Measurements from ENCODE around the gene TTC28.
"Not testable (repeated sequence)": the region's sequence is repeated elsewhere in the genome, so short reads cannot be mapped to it uniquely, and the experiment has no call there.

TTC28 gene

DNA sequence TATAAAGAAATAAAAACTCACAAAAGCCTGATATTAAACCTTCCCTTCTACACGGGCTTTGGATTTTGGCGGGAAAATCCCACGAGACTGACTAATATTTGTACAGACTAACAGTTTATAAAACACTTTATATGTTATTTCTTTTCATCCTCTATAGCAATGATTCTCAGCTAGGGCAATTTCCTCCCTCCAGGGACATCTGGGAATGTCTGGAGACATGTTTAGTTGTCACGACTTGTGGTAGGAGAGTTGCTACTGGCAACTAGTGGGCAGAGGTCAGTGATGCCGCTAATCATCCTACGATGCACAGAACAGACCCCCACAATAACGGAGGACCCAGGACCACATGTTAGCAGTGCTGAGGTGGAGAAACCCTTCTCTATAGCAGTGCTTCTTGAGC, 455.8 kb downstream of the TTC28 start:
- DNase-seq (ENCODE audit: low read depth): no peak

DNA sequence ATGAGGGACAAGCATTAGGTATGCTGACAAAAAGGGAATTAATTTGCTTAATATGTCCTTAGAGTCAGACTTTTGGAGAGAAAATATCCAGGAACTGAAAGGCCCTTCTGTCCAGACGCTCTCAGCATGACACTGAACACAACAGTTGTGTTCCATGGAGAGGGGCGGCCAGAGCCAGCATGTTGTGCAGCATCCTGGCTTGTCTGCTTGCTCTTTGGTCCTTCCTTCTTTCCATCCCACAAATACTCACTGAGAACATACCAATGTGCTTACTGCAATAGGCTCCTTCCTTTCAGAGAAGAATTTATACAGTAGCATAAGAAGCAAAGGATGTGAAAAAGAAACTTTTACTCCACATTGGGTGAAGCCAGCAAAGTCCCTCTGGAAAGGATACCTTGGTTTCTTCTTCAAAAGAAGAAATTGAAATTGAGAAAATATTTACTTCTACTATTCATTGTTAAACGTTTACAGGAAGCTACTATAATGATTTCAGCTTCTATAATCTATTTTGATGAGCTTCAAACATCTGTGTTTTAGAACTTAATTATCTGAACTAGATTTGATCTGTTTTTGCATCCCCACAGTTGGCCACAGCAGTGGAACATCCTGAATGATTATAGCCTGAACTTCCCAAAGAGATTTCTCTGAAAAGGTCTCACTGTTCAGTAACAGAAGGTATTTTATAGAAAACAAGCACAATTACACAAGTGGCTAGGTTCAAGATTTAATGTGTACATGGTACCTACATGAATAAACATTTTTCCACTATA, 456.5 kb downstream of the TTC28 start:
- DNase-seq (ENCODE audit: low read depth): no peak

DNA sequence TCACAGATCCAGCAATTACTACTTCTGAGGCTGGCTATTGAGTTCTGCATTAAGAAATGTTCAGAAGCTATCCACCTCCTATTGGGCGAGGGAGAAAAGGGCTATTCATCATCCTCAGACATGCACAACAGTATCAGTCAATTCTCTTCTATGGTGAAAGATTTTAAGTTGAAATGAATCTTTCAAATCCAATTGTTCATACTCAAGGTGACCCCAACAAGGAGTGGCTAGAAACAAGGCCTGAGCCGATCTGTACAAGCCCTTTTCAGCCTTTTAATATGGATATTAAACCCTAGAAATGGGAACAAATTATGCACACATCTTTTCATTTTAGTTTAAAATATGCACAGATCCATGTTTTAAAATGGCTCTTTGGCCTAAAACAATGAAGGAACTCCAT, 457.1 kb downstream of the TTC28 start:
- DNase-seq (ENCODE audit: low read depth): no peak

DNA sequence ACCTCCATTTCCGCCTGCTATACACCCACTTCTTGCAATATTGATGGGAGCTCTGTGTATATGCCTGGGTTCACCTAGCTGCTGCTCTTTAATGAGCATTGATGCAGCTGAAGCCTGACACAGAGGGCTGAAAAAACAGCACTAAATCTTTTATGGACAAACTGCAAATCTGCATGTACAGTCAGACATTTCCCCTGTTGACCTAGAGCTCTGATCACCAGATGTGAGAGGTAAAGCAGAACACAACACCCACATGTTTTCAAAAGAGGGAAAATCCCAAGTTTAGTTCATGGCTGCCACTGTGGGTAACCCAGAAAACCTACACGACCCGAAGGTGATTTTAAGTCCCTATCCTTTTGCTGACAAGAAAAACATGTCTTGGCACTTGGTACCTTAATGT, 457.6 kb downstream of the TTC28 start:
- DNase-seq (ENCODE audit: low read depth): no peak

DNA sequence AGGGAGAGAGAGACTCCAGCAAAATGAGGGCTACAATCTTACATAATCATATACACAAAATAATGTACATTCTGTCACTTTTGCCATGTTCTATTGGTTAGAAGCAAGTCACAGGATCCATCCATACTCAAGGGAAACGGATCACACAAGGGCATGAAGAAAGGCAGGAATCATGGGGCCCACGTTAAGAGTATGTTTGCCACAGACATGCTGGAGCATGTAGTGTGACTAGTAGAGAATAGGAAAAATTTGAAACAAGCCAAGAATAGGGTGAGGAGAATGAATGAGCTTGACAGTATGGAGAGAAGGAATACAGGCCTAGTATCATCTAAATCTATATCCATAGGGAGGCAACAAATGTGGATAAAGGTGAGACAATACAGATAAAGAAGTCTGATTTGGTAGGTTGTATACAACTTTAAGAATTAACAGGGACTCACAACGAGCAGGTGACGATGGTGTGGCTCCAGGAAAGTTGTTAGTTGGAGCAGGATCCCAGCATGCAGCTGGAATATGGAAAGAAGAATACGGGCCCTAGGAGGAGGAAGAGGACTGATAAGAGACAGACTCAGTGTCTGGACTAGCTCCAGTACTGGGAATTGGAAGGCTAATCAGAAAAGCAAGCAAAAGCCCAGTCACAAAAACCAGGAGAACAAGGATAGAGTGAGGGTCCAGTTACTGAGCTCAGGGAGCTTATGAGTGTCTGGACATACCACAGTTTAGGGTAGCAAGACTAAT, 458.8 kb downstream of the TTC28 start:
- DNase-seq (ENCODE audit: low read depth): no peak

DNA sequence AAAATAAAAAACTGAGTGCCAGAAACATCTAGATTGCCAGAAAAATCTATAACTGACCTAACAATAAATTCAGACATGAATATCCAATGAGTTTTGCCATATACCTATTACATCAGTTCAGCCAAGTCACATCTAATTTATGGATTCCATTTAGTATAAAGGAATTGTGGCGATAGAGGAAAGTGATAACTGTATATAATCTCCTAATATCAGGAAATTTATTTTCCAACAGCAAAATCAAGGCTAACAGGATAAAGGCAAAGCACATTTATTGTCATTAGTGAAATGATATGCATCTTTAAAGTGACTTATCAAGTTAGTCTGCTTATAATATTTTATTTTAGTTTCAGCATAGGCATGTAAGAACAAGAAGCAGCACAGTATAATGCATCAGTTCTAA, 462.4 kb downstream of the TTC28 start:
- no peak for DNase-seq (ENCODE audit: low read depth)

DNA sequence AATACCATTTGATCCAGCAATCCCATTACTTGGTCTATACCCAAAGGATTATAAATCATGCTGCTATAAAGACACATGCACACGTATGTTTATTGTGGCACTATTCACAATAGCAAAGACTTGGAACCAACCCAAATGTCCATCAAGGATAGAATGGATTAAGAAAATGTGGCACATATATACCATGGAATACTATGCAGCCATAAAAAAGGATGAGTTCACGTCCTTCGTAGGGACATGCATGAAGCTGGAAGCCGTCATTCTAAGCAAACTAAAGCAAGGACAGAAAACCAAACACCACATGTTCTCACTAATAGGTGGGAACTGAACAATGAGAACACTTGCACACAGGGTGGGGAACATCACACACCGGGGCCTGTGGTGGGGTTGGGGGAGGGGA, 464.9 kb downstream of the TTC28 start:
- not testable (repeated sequence) for DNase-seq (ENCODE audit: low read depth)

DNA sequence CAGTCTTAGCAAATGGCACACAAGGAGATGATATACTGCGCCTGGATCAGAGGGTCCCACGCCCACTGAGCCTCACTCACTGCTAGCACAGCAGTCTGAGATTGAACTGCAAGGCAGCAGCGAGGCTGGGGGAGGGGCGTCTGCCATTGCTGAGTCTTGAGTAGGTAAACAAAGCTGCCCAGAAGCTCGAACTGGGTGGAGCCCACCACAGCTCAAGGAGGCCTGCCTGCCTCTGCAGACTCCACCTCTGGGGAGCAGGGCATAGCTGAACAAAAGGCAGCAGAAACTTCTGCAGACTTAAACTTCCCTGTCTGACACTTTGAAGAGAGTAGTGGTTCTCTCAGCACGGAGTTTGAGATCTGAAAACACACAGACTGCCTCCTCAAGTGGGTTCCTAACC, 470.2 kb downstream of the TTC28 start:
- DNase-seq (ENCODE audit: low read depth): not testable (repeated sequence)

DNA sequence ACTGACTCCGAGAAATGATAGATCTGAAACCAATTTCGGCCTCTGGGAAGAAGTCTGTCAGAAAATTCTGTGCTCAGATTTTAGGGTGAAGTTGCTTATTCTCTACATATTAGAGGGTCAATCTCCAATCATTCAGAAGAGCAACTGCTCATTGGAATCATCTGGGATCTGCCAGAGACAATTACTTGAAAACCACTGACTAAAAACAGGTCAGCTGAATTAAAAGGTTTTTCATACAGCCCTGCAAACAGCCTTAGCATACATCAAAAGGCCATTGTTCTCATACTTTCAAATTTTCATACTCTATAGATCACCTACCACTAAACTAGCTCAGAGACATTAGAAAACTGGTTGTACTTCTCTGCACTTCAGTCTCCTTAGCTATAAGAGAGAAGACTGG, 470.9 kb downstream of the TTC28 start:
- no peak for DNase-seq (ENCODE audit: low read depth)

DNA sequence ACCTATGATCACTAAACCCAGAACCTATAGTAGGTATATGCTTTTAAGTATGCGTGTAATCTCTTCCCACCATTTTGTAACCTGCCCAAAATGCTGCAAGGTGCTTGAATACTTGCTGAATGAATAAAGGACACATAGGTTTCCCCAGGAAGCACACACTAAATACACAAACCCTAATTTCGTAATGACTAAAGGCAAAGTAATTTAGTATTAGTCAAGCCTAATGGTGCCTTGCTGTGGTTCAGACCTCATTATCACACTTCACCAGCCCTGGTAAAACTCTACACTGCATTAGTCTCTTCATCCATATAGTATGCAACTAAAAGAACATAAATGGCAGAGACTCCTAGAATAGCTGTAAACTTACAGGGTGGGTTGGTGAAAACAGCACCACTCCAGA, 471.6 kb downstream of the TTC28 start:
- DNase-seq (ENCODE audit: low read depth): no peak

DNA sequence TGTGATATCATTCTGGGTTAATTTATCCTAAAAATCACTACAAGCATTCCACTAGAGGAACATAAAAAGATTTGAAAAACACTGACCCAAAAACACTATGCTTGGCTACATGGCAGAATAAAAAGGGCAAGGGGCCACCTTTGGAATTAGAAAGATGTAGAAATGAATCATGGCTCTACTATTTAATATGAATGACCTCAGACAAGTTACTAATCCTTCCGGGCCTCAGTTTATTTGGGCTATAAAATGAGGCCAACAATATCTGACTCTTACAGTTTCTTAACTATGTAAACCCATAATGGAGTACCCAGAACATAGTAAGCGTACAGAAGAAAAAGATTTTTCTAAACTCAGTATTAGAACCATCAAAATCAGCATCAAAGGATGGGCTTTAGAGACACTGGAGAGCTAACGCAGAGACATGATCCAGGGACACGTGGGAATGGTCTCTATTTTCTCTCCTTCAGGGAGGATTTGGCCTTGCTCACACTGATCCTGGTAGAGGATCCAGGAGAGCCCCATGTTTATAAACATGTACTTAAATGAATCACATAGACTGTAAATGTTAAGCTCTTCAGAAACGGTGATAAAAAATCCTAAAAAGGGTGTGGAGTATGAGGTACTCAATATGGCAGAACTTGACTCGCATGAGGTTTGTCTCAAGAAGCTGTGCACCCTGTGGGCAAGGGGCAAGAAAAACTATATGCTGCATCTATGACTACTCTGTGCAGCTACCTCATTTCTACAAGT, 472.2 kb downstream of the TTC28 start:
- DNase-seq (ENCODE audit: low read depth): no peak

DNA sequence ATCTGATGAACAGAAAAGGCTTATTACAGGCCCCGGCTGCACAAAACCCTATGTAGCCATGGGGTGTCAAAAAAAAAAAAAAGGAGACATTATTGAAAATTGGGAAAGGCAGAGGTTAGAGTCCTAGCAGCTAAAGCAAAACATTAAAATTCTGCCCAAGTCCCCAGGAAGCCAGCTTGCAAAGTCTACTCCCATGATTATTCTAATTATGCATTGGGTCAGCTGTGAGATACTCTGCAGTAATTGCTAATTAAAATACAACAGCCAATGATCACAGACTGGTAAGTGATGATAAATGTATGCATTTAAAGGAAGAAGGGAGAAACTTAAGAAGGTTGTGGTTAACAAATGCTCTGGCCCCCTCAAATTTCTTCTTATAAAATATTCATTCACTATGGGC, 473.7 kb downstream of the TTC28 start:
- DNase-seq (ENCODE audit: low read depth): no peak

DNA sequence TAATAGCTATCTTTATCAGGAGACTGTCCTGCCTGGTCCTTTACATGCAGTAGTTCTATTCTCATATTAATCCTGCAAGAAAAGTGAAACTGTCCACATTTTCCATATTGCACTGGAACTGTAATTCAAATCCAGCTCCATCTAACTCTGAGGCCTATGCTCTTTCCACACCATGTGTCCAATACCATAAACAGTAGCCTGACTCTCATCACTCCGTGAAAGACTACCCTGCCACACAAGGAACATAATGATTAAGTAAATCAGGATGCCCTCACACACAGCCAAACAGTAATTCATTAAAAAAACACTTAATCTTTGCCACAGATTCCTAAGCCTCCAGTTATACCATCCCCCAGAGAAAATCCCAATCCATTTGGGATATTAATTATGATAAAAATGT, 475.3 kb downstream of the TTC28 start:
- DNase-seq (ENCODE audit: low read depth): no peak

DNA sequence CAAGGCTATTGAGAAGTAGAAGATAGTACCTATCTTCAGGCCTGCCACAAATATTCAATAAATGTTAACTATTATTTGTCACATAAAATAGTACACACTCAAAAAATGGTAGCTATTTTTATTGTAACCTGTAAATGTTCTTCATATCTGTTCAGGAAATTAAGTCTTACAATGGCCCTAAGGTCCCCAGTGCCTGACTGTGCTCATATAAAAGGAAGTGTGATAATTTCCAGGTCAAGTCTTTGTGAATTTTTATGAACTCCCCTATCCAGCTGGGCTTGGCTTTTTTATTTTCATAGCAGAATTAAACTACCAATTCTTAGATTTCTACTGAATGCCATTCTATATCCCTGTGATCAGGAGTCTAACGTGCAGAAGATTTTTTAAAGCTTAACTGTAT, 476.4 kb downstream of the TTC28 start:
- no peak for DNase-seq (ENCODE audit: low read depth)

DNA sequence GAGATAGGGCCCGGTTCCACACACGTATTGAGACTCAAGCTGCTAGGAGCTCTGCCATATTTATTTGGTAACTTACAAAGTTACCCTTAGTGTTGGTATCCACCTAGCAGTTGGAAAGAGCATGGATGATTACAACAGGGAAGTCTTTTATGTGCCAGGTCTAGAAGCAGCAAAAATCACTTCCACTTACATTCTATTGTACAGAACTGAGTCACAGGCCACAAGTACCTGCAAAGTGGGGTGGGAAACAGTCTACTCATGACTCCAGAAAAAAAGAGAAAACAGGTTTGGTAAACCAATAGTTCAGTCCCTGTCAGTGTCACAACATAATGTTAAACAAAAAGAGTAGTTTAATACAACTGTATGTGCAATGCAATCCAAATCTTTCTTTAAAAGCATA, 480.9 kb downstream of the TTC28 start:
- no peak for DNase-seq (ENCODE audit: low read depth)

DNA sequence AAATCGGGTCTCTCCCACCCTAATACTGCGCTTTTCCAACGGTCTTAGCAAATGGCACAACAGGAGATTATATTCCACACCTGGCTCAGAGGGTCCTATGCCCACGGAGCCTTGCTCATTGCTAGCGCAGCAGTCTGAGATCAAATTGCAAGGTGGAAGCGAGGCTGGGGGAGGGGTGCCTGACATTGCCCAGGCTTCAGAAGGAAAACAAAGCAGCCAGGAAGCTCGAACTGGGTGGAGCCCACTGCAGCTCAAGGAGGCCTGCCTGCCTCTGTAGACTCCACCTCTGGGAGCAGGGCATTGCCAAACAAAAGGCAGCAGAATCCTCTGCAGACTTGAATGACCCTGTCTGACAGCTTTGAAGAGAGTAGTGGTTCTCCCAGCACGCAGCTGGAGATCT, 488.1 kb downstream of the TTC28 start:
- DNase-seq (ENCODE audit: low read depth): not testable (repeated sequence)

DNA sequence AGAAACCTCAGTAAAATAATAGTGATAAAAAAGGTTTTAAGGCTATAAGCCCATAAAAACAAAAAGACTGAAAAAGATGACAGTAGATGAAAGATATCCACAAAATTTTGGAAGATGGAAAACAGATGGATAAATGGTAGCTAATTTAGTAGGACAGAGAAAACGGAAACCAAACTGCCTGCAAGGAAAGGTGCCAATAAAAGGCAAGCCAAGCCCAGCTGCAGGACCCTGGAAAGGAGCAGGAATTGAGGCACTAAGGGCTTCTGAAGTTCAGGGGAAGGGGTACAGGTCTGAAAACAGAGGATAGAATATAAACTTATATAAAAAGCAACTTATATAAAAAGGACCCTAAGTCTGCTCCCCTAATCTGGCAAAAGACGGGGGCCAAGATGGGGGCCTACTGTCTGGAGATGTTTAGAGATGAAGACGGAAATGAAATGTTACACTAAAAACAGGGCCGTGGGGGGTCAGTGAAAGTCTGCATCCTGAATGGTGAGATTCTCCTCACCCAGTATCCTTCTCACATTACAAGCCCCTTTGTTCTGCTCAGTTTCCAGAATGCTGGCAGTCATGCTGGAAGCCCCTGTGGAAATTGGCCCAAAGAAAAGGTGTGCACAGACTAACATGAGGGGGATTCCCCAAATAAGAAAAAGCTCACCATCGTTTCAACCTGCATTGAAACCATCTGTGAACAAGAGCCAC, 491.3 kb downstream of the TTC28 start:
- no peak for DNase-seq (ENCODE audit: low read depth)

DNA sequence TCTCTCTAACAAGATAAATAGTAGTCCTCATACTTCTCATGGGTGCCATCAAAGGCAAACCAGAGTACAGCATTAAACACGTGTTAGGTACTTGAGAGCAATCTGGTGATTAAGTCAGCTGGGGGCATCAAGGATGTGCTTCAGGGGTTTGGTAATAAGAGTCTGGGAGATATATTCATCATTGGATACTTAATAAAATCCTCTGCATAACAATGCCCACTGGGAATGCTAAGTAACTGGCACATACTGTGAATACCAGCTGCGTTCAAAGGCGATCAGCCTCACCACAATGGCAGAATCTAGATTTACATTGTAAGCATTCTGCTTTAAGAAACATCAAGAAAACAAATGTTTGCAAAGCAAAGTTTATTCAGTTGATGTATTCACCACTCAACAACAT, 492.0 kb downstream of the TTC28 start:
- DNase-seq (ENCODE audit: low read depth): no peak

DNA sequence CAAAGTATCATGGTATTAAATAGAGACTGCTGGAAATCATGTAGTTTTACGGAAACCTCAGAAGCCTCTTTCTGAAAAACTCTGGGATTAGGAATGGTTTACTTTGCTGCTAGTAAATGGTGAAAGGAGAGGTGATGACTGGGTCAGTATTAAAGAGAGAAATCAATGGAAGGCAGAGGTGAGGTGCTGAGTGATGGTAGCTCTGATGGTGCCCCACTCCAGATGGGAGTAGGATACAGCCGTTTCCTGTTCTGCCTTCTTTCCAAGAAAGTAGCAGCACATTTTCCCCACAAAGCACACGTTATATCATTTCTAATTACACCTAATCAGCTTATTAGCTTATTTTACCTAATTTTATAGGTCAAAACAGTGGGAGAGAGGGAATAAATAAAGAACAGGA, 493.0 kb downstream of the TTC28 start:
- no peak for DNase-seq (ENCODE audit: low read depth)

DNA sequence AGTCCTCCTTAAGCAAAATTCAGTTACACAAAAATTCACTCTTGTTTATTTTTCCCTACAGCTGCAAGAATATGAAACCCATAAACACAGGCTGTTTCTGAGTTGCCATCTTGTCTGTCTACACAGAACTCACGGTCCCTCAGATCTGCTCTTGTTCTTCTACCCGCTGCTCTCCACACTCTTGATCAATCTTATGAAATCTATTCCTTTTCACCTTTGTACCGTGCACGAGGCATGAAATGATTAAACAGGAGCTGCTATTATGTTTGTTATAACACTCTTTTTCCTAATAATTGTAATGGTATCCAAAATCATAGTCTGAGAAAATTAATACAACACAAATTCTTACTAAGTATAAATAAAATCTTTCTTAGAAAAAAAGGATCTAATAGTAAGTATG, 494.5 kb downstream of the TTC28 start:
- DNase-seq (ENCODE audit: low read depth): no peak

DNA sequence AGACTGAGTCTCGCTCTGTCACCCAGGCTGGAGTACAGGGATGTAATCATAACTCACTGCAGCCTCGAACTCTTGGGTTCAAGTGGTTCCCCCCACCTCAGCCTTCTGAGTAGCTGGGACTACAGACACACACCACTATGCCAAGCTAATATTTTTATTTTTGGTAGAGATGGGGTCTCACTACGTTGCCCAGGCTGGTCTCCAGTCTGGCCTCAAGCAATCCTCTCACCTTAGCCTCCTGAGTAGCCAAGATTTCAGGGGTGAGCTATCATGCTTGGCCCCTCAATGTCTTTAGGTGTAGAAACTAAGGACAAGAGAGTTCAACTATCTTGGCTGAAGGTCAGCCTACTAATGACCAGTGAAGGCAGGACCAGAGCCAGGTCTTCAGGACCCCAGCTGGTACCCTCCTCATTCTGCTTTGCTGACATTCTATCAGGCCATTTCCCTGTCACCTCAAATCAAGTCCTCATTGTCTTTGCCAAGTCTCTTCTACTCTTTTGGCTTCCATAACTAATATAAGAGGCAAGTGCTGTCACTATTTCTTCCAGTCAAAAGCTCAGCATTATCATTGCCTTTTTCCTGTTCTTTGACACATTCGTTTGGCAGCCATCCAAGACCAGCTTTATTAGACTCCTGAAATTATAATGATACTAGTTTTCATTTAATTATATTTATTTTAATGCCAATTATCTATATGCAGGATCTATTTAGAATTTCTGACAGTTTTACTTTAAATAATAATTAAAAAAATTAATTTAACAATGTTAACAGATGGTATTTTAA, 496.4 kb downstream of the TTC28 start:
- DNase-seq (ENCODE audit: low read depth): no peak
